K562 (cell line): ENCODE results near the gene NAT14. TPM values are rescaled to one million over a fixed set of nuclear protein-coding genes. Genes with fewer than 3 reads are reported as not detected.
A peak's percentile ranks its signal among the peaks of the same experiment; 100 is the strongest.

Experiments
- CHD2 ChIP-seq: IDR thresholded peaks from 2 replicates; pipeline ENCODE4 v1.6.1; 2011; ENCODE audit warnings: low read depth, low read length
- DMBX1 ChIP-seq: fragments of 250-450 bp; sonication (Bioruptor Pico); IDR thresholded peaks from 2 replicates; pipeline ENCODE4 v1.8.0; 2022; ENCODE audit warnings: inconsistent platforms, mild to moderate bottlenecking, moderate library complexity, borderline replicate concordance
- EGR1 ChIP-seq: fragments of 450-650 bp; conservative IDR thresholded peaks from 2 replicates; pipeline ENCODE4 v1.6.1; 2017; ENCODE audit warnings: mild to moderate bottlenecking
- ELF2 ChIP-seq: fragments of 250-450 bp; sonication (Bioruptor Pico); IDR thresholded peaks from 2 replicates; pipeline ENCODE4 v1.5.0; 2021; ENCODE audit warnings: mild to moderate bottlenecking
- HDAC6 ChIP-seq: IDR thresholded peaks from 2 replicates; pipeline ENCODE4 v1.6.1; 2012; ENCODE audit warnings: low read depth, mild to moderate bottlenecking, control low read depth, inconsistent platforms, low read length, moderate library complexity
- ID3 ChIP-seq, 2 experiments: fragments of 250-450 bp in 1 of 2; fragments of 450-650 bp in 1 of 2; sonication (Bioruptor Pico) in 1 of 2; IDR thresholded peaks; 2 replicates each; pipeline versions ENCODE4 v1.6.1 to v1.8.0; 2016 to 2021; ENCODE audit warnings: mild to moderate bottlenecking in 2 of 2, moderate library complexity in 2 of 2, missing compliant biosample characterization in 1 of 2, missing genetic modification characterization in 1 of 2
- KLF1 ChIP-seq: fragments of 450-650 bp; IDR thresholded peaks from 2 replicates; pipeline ENCODE4 v1.6.1; 2016; ENCODE audit warnings: missing genetic modification characterization, missing compliant biosample characterization
- MBD2 ChIP-seq: sonication (generic); IDR thresholded peaks from 2 replicates; pipeline ENCODE4 v1.6.1; 2016; ENCODE audit warnings: low read depth, borderline replicate concordance
- MTF1 ChIP-seq: fragments of 250-450 bp; sonication (Bioruptor Pico); IDR thresholded peaks from 2 replicates; pipeline ENCODE4 v1.9.0; 2021; ENCODE audit warnings: moderate library complexity, mild to moderate bottlenecking, inconsistent platforms, borderline replicate concordance
- NCOR1 ChIP-seq: fragments of 450-650 bp; IDR thresholded peaks from 2 replicates; pipeline ENCODE4 v1.6.1; 2016; ENCODE audit warnings: mild to moderate bottlenecking, moderate library complexity
- NR2C1 ChIP-seq, 2 experiments: fragments of 450-650 bp; IDR thresholded peaks; 2 replicates each; pipeline ENCODE4 v1.6.1; 2017; ENCODE audit warnings: mild to moderate bottlenecking in 2 of 2, antibody characterized with exemption in 1 of 2, inconsistent platforms in 1 of 2, missing compliant biosample characterization in 1 of 2, missing genetic modification characterization in 1 of 2
- PHF20 ChIP-seq: fragments of 450-650 bp; IDR thresholded peaks from 2 replicates; pipeline ENCODE4 v1.6.1; 2018; ENCODE audit not compliant: partially characterized antibody
- POLR2G ChIP-seq: fragments of 200-400 bp; formaldehyde crosslinking; IDR thresholded peaks from 2 replicates; pipeline ENCODE4 v1.6.1; 2017; ENCODE audit warnings: low read depth, mild to moderate bottlenecking, antibody characterized with exemption, low read length, moderate library complexity
- POLR2H ChIP-seq: IDR thresholded peaks from 2 replicates; pipeline ENCODE4 v1.6.1; 2016; ENCODE audit warnings: missing genetic modification characterization, low read depth, mild to moderate bottlenecking, control low read depth, missing compliant biosample characterization, moderate library complexity
- RBM15 ChIP-seq: fragments of 200-400 bp; formaldehyde crosslinking; IDR thresholded peaks from 2 replicates; pipeline ENCODE4 v1.6.1; 2018; ENCODE audit warnings: mild to moderate bottlenecking, low read length, moderate library complexity; ENCODE audit not compliant: insufficient read depth
- SRSF3 ChIP-seq: fragments of 200-400 bp; formaldehyde crosslinking; IDR thresholded peaks from 2 replicates; pipeline ENCODE4 v1.6.1; 2016; ENCODE audit warnings: mild to moderate bottlenecking, low read length, moderate library complexity; ENCODE audit not compliant: insufficient read depth
- STAT5B ChIP-seq: fragments of 250-450 bp; sonication (Bioruptor Pico); IDR thresholded peaks from 2 replicates; pipeline ENCODE4 v1.8.0; 2021; ENCODE audit warnings: mild to moderate bottlenecking, inconsistent platforms
- SUPT5H ChIP-seq: fragments of 450-650 bp; IDR thresholded peaks from 2 replicates; pipeline ENCODE4 v1.6.1; 2016
- TCF7 ChIP-seq: sonication (generic); IDR thresholded peaks from 2 replicates; pipeline ENCODE4 v1.6.1; 2016; ENCODE audit warnings: antibody characterized with exemption, borderline replicate concordance
- THRAP3 ChIP-seq: fragments of 450-650 bp; IDR thresholded peaks from 2 replicates; pipeline ENCODE4 v1.6.1; 2016; ENCODE audit warnings: mild to moderate bottlenecking, inconsistent platforms, borderline replicate concordance
- USF2 ChIP-seq: sonication (generic); formaldehyde crosslinking; IDR thresholded peaks from 2 replicates; pipeline ENCODE4 v1.5.0; 2020; ENCODE audit warnings: missing genetic modification reagents
- ZBTB11 ChIP-seq, 3 experiments: fragments of 200-800 bp in 1 of 3; fragments of 250-450 bp in 1 of 3; fragments of 450-650 bp in 1 of 3; sonication (Bioruptor Pico) in 1 of 3; sonication (Bioruptor generic) in 1 of 3; formaldehyde crosslinking in 1 of 3; IDR thresholded peaks; 2 replicates each; pipeline versions ENCODE4 v1.6.1 to v1.8.0; 2016 to 2022; ENCODE audit warnings: mild to moderate bottlenecking in 2 of 3, missing genetic modification characterization in 2 of 3, missing compliant biosample characterization in 1 of 3, moderate library complexity in 1 of 3
- ZNF436 ChIP-seq: fragments of 250-450, 450-650 bp; sonication (Bioruptor Pico); formaldehyde crosslinking; IDR thresholded peaks from 2 replicates; pipeline ENCODE4 v1.7.0; 2020; ENCODE audit warnings: mild to moderate bottlenecking
- polyA plus RNA-seq, 8 experiments: library from polyadenylated mRNA; depleted of rRNA in 4 of 8; stranded (reverse) in 5 of 8; unstranded in 3 of 8; fragments of >200 nt; fragmentation: Nextera tagmentation in 2 of 8; fragmentation: Illumina TruSeq in 1 of 8; extraction: Ambion mirVana in 2 of 8; extraction: Trizol in 1 of 8; gene quantifications; 2 replicates each; pipeline versions ENCODE4 v1.2.1 to v1.2.3, GENCODE V29; 2011 to 2014; ENCODE audit warnings: inconsistent platforms in 1 of 8, missing spikeins in 1 of 8
- total RNA-seq, 7 experiments: library from RNA; depleted of rRNA in 6 of 7; stranded (reverse); fragments of >200 nt in 6 of 7; fragmentation: Illumina TruSeq in 2 of 7; extraction: Trizol in 2 of 7; gene quantifications; 2 replicates each; pipeline versions ENCODE4 v1.2.1 to v1.2.3, GENCODE V29; 2011 to 2021; ENCODE audit warnings: low replicate concordance in 1 of 7

The NAT14 gene
- total and polyA plus RNA-seq, 9 of the 15 experiments (the other 6 are each of a cell fraction or from before 2014, with no cell fraction given): 2.4 to 77.0 (median 26.7) TPM

GRCh38 chr19:55461259-55461973 lies 23.6 kb upstream of the NAT14 start, which contains the start of gene ISOC2 (continued):
- TF ChIP-seq TCF7 (peak; percentile 27; the same call in 1 of the 2 replicates), POLR2G (peak; percentile 98), ZBTB11 (CRISPR knock-in tag; IDR thresholded peaks at IDR 0.05) (peak in 1 of 3 experiments; percentile 25; a peak in 1 of 6 replicates), STAT5B (CRISPR knock-in tag) (no peak), POLR2H (tag) (peak; percentile 76), CHD2 (peak; percentile 83), HDAC6 (no peak), EGR1 (peak; percentile 91), PHF20 (peak; percentile 79), DMBX1 (CRISPR knock-in tag) (peak; percentile 60; the same call in 1 of the 2 replicates), RBM15 (no peak), THRAP3 (peak; percentile 79; the same call in 1 of the 2 replicates), USF2 (CRISPR knock-in tag) (peak; percentile 95), MTF1 (no peak), NR2C1 (IDR thresholded peaks at IDR 0.05) (no peak; the same call in 1 of the 2 replicates), NR2C1 (tag; IDR thresholded peaks at IDR 0.05) (no peak), ZNF436 (no peak), KLF1 (peak; percentile 73; the same call in 1 of the 2 replicates), SRSF3 (0 out of 2 replicates have a peak, but pooled peaks have one; percentile 92), ELF2 (CRISPR knock-in tag) (peak; percentile 51; the same call in 1 of the 2 replicates), MBD2 (peak; percentile 98), SUPT5H (peak; percentile 88), NCOR1 (no peak), ID3 (CRISPR knock-in tag; IDR thresholded peaks at IDR 0.05) (no peak), ID3 (tag; IDR thresholded peaks at IDR 0.05) (peak; percentile 84)
